Large intestine (tissue), 3 donors: Measurements from ENCODE around the gene STX8. TPM values are rescaled to one million over a fixed set of nuclear protein-coding genes. Genes with fewer than 3 reads are reported as not detected.

Experiments
- DNase-seq, 2 donors: peaks; one replicate each; pipeline versions ENCODE4 v3.0.0 to v3.0.0-alpha.2; 2013
- H3K27ac ChIP-seq: one replicate; pipeline ENCODE4 v1.5.1; 2013; ENCODE audit warnings: low read length
- H3K27me3 ChIP-seq: 2 replicates; pipeline ENCODE4 v1.6.1; 2013; ENCODE audit warnings: low read length; ENCODE audit not compliant: control insufficient read depth, insufficient read depth
- H3K36me3 ChIP-seq: 2 replicates; pipeline ENCODE4 v1.6.1; 2013; ENCODE audit warnings: low read length; ENCODE audit not compliant: control insufficient read depth, insufficient read depth
- H3K4me1 ChIP-seq: one replicate; pipeline ENCODE4 v1.6.1; 2013; ENCODE audit warnings: low read length; ENCODE audit not compliant: control insufficient read depth, insufficient read depth
- H3K4me3 ChIP-seq: one replicate; pipeline ENCODE4 v1.5.1; 2013; ENCODE audit warnings: low read length
- H3K9me3 ChIP-seq: one replicate; pipeline ENCODE4 v1.6.1; 2013; ENCODE audit warnings: mild to moderate bottlenecking, low read depth, low read length, moderate library complexity; ENCODE audit not compliant: control insufficient read depth
- WGBS: methylation state at CpG from one replicate; pipeline ENCODE4 v1.1.5; 2013; ENCODE audit warnings: low lambda C conversion rate; ENCODE audit not compliant: insufficient coverage; 5-methylcytosine and 5-hydroxymethylcytosine counted together
- polyA plus RNA-seq: library from polyadenylated mRNA; unstranded; fragments of 120-200 nt; gene quantifications from one replicate; pipeline ENCODE4 v1.2.1, GENCODE V29; 2013

Gene STX8
- polyA plus RNA-seq, 1 donor, result 53.6 TPM

GRCh38 chr17:9432134-9432885 is 143.3 kb downstream of the STX8 start:
- 66% methylated on average over 3 of the region's 6 CpGs for WGBS
- Histone ChIP-seq H3K4me3 (no peak overlapping the region), H3K36me3 (no peaks in the 10 kb centered on the region), H3K27ac (peak overlapping the region; percentile 23), H3K27me3 (no peaks in the 10 kb centered on the region), H3K4me1 (peaks cover 2% of the 10 kb centered on the region), H3K9me3 (no peaks in the 10 kb centered on the region)
- no peak for DNase-seq

GRCh38 chr17:9431620-9432019 is 144.0 kb downstream of the STX8 start:
- Histone ChIP-seq H3K36me3 (no peaks in the 10 kb centered on the region), H3K27me3 (no peaks in the 10 kb centered on the region), H3K4me1 (peaks cover 2% of the 10 kb centered on the region), H3K4me3 (no peak overlapping the region), H3K9me3 (no peaks in the 10 kb centered on the region), H3K27ac (no peak overlapping the region)
- no peak for DNase-seq
- WGBS, result 45% methylated on average over 2 of the region's 2 CpGs

GRCh38 chr17:9427465-9428315 is 147.9 kb downstream of the STX8 start:
- Histone ChIP-seq H3K36me3 (peaks cover under 1% of the 10 kb centered on the region), H3K4me3 (no peak overlapping the region), H3K27ac (no peak overlapping the region), H3K27me3 (no peaks in the 10 kb centered on the region), H3K4me1 (no peaks in the 10 kb centered on the region), H3K9me3 (no peaks in the 10 kb centered on the region)
- 60% methylated on average over 1 of the region's 11 CpGs for WGBS
- no peak for DNase-seq

- Histone ChIP-seq H3K4me3 (no peak overlapping the region), H3K36me3 (peaks cover 5% of the 10 kb centered on the region), H3K27ac (no peak overlapping the region), H3K27me3 (no peaks in the 10 kb centered on the region), H3K4me1 (no peaks in the 10 kb centered on the region), H3K9me3 (no peaks in the 10 kb centered on the region)
- no peak for DNase-seq
- WGBS, result no CpG with 5 or more reads among the region's 8 CpGs
Observed at GRCh38 chr17:9424071-9424640, 151.5 kb downstream of the STX8 start.

- H3K9me3 ChIP-seq, result no peaks in the 10 kb centered on the region
- DNase-seq, result no peak
- no peak overlapping the region for H3K4me3 ChIP-seq
- 100% methylated on average over 1 of the region's 4 CpGs for WGBS
- H3K36me3 ChIP-seq, result peaks cover 5% of the 10 kb centered on the region
- H3K4me1 ChIP-seq, result no peaks in the 10 kb centered on the region
- H3K27ac ChIP-seq, result no peak overlapping the region
- H3K27me3 ChIP-seq, result no peaks in the 10 kb centered on the region
Observed at GRCh38 chr17:9421525-9421924, 154.1 kb downstream of the STX8 start.

- WGBS, result no CpG with 5 or more reads among the region's 10 CpGs
- no peaks in the 10 kb centered on the region for H3K4me1 ChIP-seq
Observed at GRCh38 chr17:9419932-9420453, 155.6 kb downstream of the STX8 start.

GRCh38 chr17:9414471-9414870 is 161.1 kb downstream of the STX8 start:
- Histone ChIP-seq H3K4me1 (no peaks in the 10 kb centered on the region), H3K4me3 (no peak overlapping the region), H3K36me3 (no peaks in the 10 kb centered on the region), H3K27ac (no peak overlapping the region), H3K27me3 (no peaks in the 10 kb centered on the region), H3K9me3 (no peaks in the 10 kb centered on the region)
- WGBS, result no CpG with 5 or more reads among the region's 3 CpGs
- no peak for DNase-seq

More at GRCh38 chr17:9419932-9420453, 155.6 kb downstream of the STX8 start:
- no peak for DNase-seq
- no peak overlapping the region for H3K4me3 ChIP-seq
- H3K9me3 ChIP-seq, result no peaks in the 10 kb centered on the region
- no peak overlapping the region for H3K27ac ChIP-seq
- no peaks in the 10 kb centered on the region for H3K27me3 ChIP-seq
- H3K36me3 ChIP-seq, result peaks cover 5% of the 10 kb centered on the region

GRCh38 chr17:9410737-9411136 is 164.9 kb downstream of the STX8 start:
- no peaks in the 10 kb centered on the region for H3K9me3 ChIP-seq
- H3K27ac ChIP-seq, result no peak overlapping the region
- no peaks in the 10 kb centered on the region for H3K27me3 ChIP-seq
- no peak overlapping the region for H3K4me3 ChIP-seq
- no peak for DNase-seq
- no peaks in the 10 kb centered on the region for H3K36me3 ChIP-seq
- 94% methylated on average over 2 of the region's 2 CpGs for WGBS
- no peaks in the 10 kb centered on the region for H3K4me1 ChIP-seq

- Histone ChIP-seq H3K9me3 (no peaks in the 10 kb centered on the region), H3K36me3 (no peaks in the 10 kb centered on the region), H3K4me3 (no peak overlapping the region), H3K4me1 (no peaks in the 10 kb centered on the region), H3K27ac (no peak overlapping the region), H3K27me3 (no peaks in the 10 kb centered on the region)
- WGBS, result 80% methylated on average over 1 of the region's 9 CpGs
- no peak for DNase-seq
Observed at GRCh38 chr17:9410301-9410700, 165.3 kb downstream of the STX8 start.

- Histone ChIP-seq H3K9me3 (no peaks in the 10 kb centered on the region), H3K4me3 (no peak overlapping the region), H3K4me1 (no peaks in the 10 kb centered on the region), H3K27me3 (no peaks in the 10 kb centered on the region), H3K27ac (no peak overlapping the region), H3K36me3 (no peaks in the 10 kb centered on the region)
- DNase-seq, result no peak
- WGBS, result 80% methylated on average over 2 of the region's 4 CpGs
Observed at GRCh38 chr17:9409878-9410277, 165.7 kb downstream of the STX8 start.
